ENCODE data around the gene DNAJB4.
"Not testable (repeated sequence)": the region's sequence is repeated elsewhere in the genome, so short reads cannot be mapped to it uniquely, and the experiment has no call there.

- not testable (repeated sequence) for TF ChIP-seq POLR2AphosphoS5 (IDR thresholded peaks at IDR 0.05; ENCODE audit: borderline replicate concordance, low read depth, low read length); EZH2 (IDR thresholded peaks at IDR 0.05)
Observed at GRCh38 chr1:77983352-77983996, 21.3 kb upstream of the DNAJB4 start.
